Vagina (tissue), 2 donors: ENCODE data around the gene MYLK2. TPM values are rescaled to one million over a fixed set of nuclear protein-coding genes. Genes with fewer than 3 reads are reported as not detected.

Experiments used
- DNase-seq, 2 donors: peaks; one replicate each; pipeline ENCODE4 v3.0.0-alpha.2; 2017; ENCODE audit errors: extremely low spot score in 2 of 2
- H3K27ac ChIP-seq: fragments of 200-600 bp; sonication (generic); one replicate; pipeline ENCODE4 v1.5.1; 2019
- H3K27me3 ChIP-seq: fragments of 200-600 bp; sonication (generic); one replicate; pipeline ENCODE4 v1.5.1; 2019
- H3K36me3 ChIP-seq, 2 donors: fragments of 200-600 bp; sonication (generic); one replicate each; pipeline ENCODE4 v1.5.1; 2017 to 2019
- H3K4me1 ChIP-seq: fragments of 200-600 bp; sonication (generic); one replicate; pipeline ENCODE4 v1.5.1; 2019
- H3K4me3 ChIP-seq, 2 donors: fragments of 200-600 bp; sonication (generic); 1 replicate in 1 of 2; 2 replicates in 1 of 2; pipeline ENCODE4 v1.5.1; 2016 to 2019
- H3K9me3 ChIP-seq: fragments of 200-600 bp; sonication (generic); one replicate; pipeline ENCODE4 v1.5.1; 2019
- CTCF ChIP-seq, 3 experiments: fragments of 450-650 bp in 2 of 3; fragments of 200-600 bp in 1 of 3; sonication (generic) in 1 of 3; IDR thresholded peaks; one replicate each; pipeline ENCODE4 v1.5.1; 2017 to 2019; ENCODE audit warnings: antibody characterized with exemption in 3 of 3, mild to moderate bottlenecking in 2 of 3, moderate library complexity in 2 of 3
- POLR2A ChIP-seq, 2 donors: fragments of 450-650 bp; IDR thresholded peaks; one replicate each; pipeline ENCODE4 v1.6.1; 2017; ENCODE audit warnings: antibody characterized with exemption in 2 of 2, mild to moderate bottlenecking in 2 of 2, moderate library complexity in 2 of 2
- POLR2AphosphoS5 ChIP-seq, 2 donors: sonication (generic); formaldehyde crosslinking; IDR thresholded peaks; one replicate each; pipeline ENCODE4 v1.9.0; 2017; ENCODE audit warnings: antibody characterized with exemption in 2 of 2, mild to moderate bottlenecking in 2 of 2, low read depth in 1 of 2; ENCODE audit not compliant: insufficient read depth in 1 of 2
- intact Hi-C: fragments of 100-400 bp; cut with DNase I; formaldehyde crosslinking; loops from one replicate; pipeline ENCODE4 v1.15.1; 2023
- total RNA-seq: library from RNA; depleted of rRNA; stranded (reverse); fragments of >200 nt; gene quantifications from one replicate; pipeline ENCODE4 v1.2.3, GENCODE V29; 2016

Gene MYLK2
- total RNA-seq, 1 donor from 2014 or later = not detected

GRCh38 chr20:31861385-31862156 lies 42.4 kb downstream of the MYLK2 start:
- intact Hi-C loops = no loop called here
- H3K27ac ChIP-seq = no peak overlapping the region
- no peak for DNase-seq

GRCh38 chr20:31862157-31862470 lies 43.0 kb downstream of the MYLK2 start:
- Histone ChIP-seq H3K4me3 (no peak overlapping the region), H3K4me1 (peaks cover 15% of the 10 kb centered on the region), H3K27me3 (no peaks in the 10 kb centered on the region), H3K36me3 (no peaks in the 10 kb centered on the region), H3K9me3 (no peaks in the 10 kb centered on the region), H3K27ac (no peak overlapping the region)
- no peak for TF ChIP-seq POLR2AphosphoS5 (IDR thresholded peaks at IDR 0.05; ENCODE audit: insufficient read depth in 1 of 2, low read depth in 1 of 2)
- TF ChIP-seq CTCF (IDR thresholded peaks at IDR 0.05) = no peak
- no peak for TF ChIP-seq POLR2A (IDR thresholded peaks at IDR 0.05)
- intact Hi-C loops = no loop called here
- DNase-seq = no peak

More at GRCh38 chr20:31861385-31862156, 42.4 kb downstream of the MYLK2 start:
- no peaks in the 10 kb centered on the region for H3K36me3 ChIP-seq
- no peak for TF ChIP-seq POLR2A (IDR thresholded peaks at IDR 0.05)
- no peak for TF ChIP-seq CTCF (IDR thresholded peaks at IDR 0.05)
- TF ChIP-seq POLR2AphosphoS5 (IDR thresholded peaks at IDR 0.05; ENCODE audit: insufficient read depth in 1 of 2, low read depth in 1 of 2) = no peak
- no peaks in the 10 kb centered on the region for H3K27me3 ChIP-seq
- peaks cover 15% of the 10 kb centered on the region for H3K4me1 ChIP-seq
- H3K9me3 ChIP-seq = no peaks in the 10 kb centered on the region
- H3K4me3 ChIP-seq = peak overlapping the region; percentile 54 to 84

GRCh38 chr20:31862506-31862905 lies 43.4 kb downstream of the MYLK2 start:
- DNase-seq = no peak
- Histone ChIP-seq H3K4me1 (peaks cover 15% of the 10 kb centered on the region), H3K27ac (no peak overlapping the region), H3K36me3 (no peaks in the 10 kb centered on the region), H3K9me3 (no peaks in the 10 kb centered on the region), H3K27me3 (no peaks in the 10 kb centered on the region), H3K4me3 (no peak overlapping the region)
- intact Hi-C loops = no loop called here
- TF ChIP-seq POLR2AphosphoS5 (IDR thresholded peaks at IDR 0.05; ENCODE audit: insufficient read depth in 1 of 2, low read depth in 1 of 2) = no peak
- TF ChIP-seq CTCF (IDR thresholded peaks at IDR 0.05) = no peak
- no peak for TF ChIP-seq POLR2A (IDR thresholded peaks at IDR 0.05)

GRCh38 chr20:31863296-31864085 lies 44.3 kb downstream of the MYLK2 start:
- Histone ChIP-seq H3K4me1 (peaks cover 15% of the 10 kb centered on the region), H3K36me3 (no peaks in the 10 kb centered on the region), H3K4me3 (no peak overlapping the region), H3K27ac (no peak overlapping the region), H3K27me3 (no peaks in the 10 kb centered on the region), H3K9me3 (no peaks in the 10 kb centered on the region)
- intact Hi-C loops = no loop called here
- DNase-seq = no peak
- TF ChIP-seq POLR2A (IDR thresholded peaks at IDR 0.05) = no peak
- no peak for TF ChIP-seq POLR2AphosphoS5 (IDR thresholded peaks at IDR 0.05; ENCODE audit: insufficient read depth in 1 of 2, low read depth in 1 of 2)
- TF ChIP-seq CTCF (IDR thresholded peaks at IDR 0.05) = no peak
